Body of pancreas (tissue), 4 donors: ENCODE measurements around the gene FOXB1. TPM values are rescaled to one million over a fixed set of nuclear protein-coding genes. Genes with fewer than 3 reads are reported as not detected.

Experiments
- ATAC-seq: fragments of 150-250 bp; one replicate; pipeline ENCODE4 v1.9.1; 2016
- DNase-seq, 4 donors: peaks; one replicate each; pipeline ENCODE4 v3.0.0-alpha.2; 2019
- H3K27ac ChIP-seq, 4 donors: fragments of 200-600 bp; sonication (generic); 1 replicate in 3 of 4; 2 replicates in 1 of 4; pipeline versions ENCODE4 v1.5.1 to v1.6.1; 2016 to 2019; ENCODE audit warnings: mild to moderate bottlenecking in 1 of 4, mixed read lengths in 1 of 4, moderate library complexity in 1 of 4
- H3K27me3 ChIP-seq, 2 donors: fragments of 200-600 bp; sonication (generic); one replicate each; pipeline ENCODE4 v1.6.0; 2016; ENCODE audit warnings: mild to moderate bottlenecking in 1 of 2
- H3K36me3 ChIP-seq, 2 donors: fragments of 200-600 bp; sonication (generic); replicated peaks in 1 of 2; 2 replicates each; pipeline ENCODE4 v1.5.1; 2016; ENCODE audit warnings: low read depth in 2 of 2; ENCODE audit not compliant: insufficient read depth in 1 of 2
- H3K4me1 ChIP-seq: fragments of 200-600 bp; sonication (generic); one replicate; pipeline ENCODE4 v1.6.0; 2016
- H3K4me3 ChIP-seq, 2 donors: fragments of 200-600 bp; sonication (generic); 1 replicate in 1 of 2; 2 replicates in 1 of 2; pipeline ENCODE4 v1.5.1; 2016 to 2019
- H3K9me3 ChIP-seq, 3 donors: fragments of 200-600 bp; sonication (generic); 1 replicate in 2 of 3; 2 replicates in 1 of 3; pipeline ENCODE4 v1.5.1; 2016
- POLR2A ChIP-seq, 3 donors: fragments of 450-650 bp; IDR thresholded peaks; one replicate each; pipeline ENCODE4 v1.6.1; 2016; ENCODE audit warnings: antibody characterized with exemption in 3 of 3, mild to moderate bottlenecking in 2 of 3
- WGBS, 2 donors: methylation state at CpG; one replicate each; pipeline ENCODE4 v1.1.5; 2017; 5-methylcytosine and 5-hydroxymethylcytosine counted together
- intact Hi-C: fragments of 100-400 bp; cut with DNase I; formaldehyde crosslinking; loops from one replicate; pipeline ENCODE4 v1.15.1; 2023
- total RNA-seq, 2 donors: library from RNA; depleted of rRNA; stranded (reverse); fragments of >200 nt; gene quantifications; one replicate each; pipeline ENCODE4 v1.1.0, GENCODE V29; 2016
- TF ChIP-seq, protein P1 (sequence below), 7 experiments: fragments of 450-650 bp in 4 of 7; fragments of 200-600 bp in 3 of 7; sonication (generic) in 3 of 7; IDR thresholded peaks; one replicate each; pipeline ENCODE4 v1.5.1; 2016 to 2019; ENCODE audit warnings: antibody characterized with exemption in 7 of 7

FOXB1 gene
- total RNA-seq, 2 donors from 2014 or later: not detected

DNA sequence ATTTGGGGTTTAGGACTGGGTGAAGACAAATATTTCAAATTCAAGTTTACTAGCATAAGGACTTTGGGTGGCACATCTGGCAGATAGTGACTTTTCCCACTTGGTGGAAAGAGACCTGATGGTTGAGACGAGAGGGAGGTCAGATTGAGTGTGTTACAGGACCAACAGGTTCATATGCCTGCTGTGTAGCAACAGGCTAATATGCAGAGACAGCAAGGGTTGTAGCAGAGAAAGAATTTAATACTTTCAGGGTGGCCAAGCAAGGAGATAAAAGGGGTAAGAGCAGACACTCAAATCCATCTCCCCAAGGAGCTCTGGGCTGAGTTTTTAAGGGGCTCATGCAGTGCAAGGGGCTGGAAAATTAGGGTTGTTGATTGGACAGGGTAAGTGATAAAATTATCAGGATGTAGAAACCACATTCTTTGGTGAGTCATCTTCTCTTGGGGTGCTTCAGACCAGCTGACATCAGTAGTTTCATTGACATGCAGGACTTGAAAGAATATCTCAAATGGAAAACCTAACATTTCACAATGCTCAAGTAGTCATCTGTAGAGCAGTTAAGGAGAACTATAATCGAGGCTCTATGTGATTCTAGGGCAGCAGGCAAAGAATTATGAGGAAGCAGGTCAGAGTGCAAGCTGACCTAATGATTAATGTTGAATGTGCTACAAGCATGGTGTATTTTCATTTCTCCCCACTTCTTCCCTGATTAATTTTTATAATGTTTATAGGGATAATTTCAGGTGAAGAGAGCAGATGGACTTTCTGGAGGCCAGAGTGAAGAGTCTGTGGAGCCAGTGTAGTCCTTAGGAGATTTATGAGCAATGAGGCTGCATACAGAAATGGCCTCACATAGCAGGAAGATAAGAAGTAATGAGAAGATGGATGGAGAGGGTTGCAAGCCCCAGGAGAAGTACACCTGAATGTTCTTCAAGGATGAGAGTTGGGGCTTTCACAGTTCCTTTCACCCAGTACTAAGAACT lies 13.7 kb downstream of the FOXB1 start:
- H3K4me1 ChIP-seq: no peaks in the 10 kb centered on the region
- whole genome bisulfite sequencing, 2 donors: 6 to 7% methylated on average over 2 of the region's 2 CpGs
- H3K27me3 ChIP-seq: no peaks in the 10 kb centered on the region
- H3K36me3 ChIP-seq: no peaks in the 10 kb centered on the region
- no peak overlapping the region for H3K4me3 ChIP-seq
- H3K9me3 ChIP-seq: no peaks in the 10 kb centered on the region
- intact Hi-C loops: no loop called here
- DNase-seq (no peak), ATAC-seq (no peak)
- no peak overlapping the region for H3K27ac ChIP-seq
- TF ChIP-seq POLR2A (IDR thresholded peaks at IDR 0.05): no peak
- TF ChIP-seq, protein P1, sequence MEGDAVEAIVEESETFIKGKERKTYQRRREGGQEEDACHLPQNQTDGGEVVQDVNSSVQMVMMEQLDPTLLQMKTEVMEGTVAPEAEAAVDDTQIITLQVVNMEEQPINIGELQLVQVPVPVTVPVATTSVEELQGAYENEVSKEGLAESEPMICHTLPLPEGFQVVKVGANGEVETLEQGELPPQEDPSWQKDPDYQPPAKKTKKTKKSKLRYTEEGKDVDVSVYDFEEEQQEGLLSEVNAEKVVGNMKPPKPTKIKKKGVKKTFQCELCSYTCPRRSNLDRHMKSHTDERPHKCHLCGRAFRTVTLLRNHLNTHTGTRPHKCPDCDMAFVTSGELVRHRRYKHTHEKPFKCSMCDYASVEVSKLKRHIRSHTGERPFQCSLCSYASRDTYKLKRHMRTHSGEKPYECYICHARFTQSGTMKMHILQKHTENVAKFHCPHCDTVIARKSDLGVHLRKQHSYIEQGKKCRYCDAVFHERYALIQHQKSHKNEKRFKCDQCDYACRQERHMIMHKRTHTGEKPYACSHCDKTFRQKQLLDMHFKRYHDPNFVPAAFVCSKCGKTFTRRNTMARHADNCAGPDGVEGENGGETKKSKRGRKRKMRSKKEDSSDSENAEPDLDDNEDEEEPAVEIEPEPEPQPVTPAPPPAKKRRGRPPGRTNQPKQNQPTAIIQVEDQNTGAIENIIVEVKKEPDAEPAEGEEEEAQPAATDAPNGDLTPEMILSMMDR (IDR thresholded peaks at IDR 0.05): no peak

DNA sequence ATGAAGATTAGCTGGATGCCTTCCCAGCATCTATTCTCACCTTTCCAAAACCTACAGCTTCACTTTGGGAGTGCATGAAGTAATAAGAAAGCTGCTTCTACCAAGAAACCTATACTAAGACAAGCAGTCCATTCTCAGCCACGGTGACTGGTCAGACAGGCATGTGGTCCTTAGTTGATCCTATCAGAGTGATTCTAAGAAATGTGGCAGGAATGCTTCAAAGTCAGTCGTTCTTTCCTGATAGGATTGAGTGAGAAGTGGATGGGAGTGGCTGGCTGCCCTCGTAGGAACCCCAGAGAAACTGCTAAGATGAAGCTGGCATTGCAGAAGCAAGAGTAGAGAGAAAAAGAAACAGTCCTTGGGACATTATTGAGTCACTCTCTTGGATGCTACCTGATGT lies 16.6 kb downstream of the FOXB1 start:
- DNase-seq (no peak), ATAC-seq (no peak)
- no peaks in the 10 kb centered on the region for H3K27me3 ChIP-seq
- intact Hi-C loops: no loop called here
- no peaks in the 10 kb centered on the region for H3K9me3 ChIP-seq
- TF ChIP-seq POLR2A (IDR thresholded peaks at IDR 0.05): no peak
- TF ChIP-seq, protein P1 (IDR thresholded peaks at IDR 0.05): no peak
- no peaks in the 10 kb centered on the region for H3K36me3 ChIP-seq
- 17 to 27% methylated on average over 3 of the region's 3 CpGs for WGBS, 2 donors
- H3K27ac ChIP-seq: no peak overlapping the region
- H3K4me1 ChIP-seq: no peaks in the 10 kb centered on the region
- no peak overlapping the region for H3K4me3 ChIP-seq

DNA sequence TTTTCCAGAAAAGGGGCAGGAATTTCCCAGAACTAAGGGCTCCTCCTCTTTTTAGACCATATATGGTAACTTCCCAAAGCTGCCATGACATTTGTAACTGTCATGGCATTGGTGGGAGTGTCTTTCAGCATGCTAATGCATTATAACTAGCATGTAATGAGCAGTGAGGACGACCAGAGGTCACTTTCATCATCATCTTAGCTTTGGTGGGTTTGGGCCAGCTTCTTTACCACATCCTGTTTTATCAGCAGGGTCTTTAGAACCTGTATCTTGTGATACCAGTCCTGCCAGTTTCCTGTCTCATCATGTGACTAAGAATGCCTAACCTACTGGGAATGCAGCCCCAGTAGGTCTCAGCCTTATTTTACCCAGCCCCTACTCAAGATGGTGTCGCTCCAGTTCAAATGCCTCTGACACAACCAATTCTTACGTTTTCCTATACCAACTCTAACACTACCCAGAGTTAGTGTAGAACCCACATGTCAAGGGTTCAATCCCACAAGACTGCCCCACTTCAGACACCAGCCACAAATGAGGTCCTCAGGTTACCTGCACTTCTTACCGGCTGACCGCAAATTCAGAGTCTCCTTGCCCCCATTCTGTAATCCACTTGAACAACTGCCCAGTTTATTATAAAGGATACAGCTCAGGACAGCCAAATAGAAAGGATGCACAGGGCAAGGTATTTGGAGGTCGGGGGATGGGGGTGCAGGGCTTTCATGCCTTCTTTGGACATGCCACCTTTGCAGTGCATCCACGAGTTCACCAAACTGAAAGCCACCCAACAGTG lies 17.7 kb downstream of the FOXB1 start:
- no peaks in the 10 kb centered on the region for H3K9me3 ChIP-seq
- ATAC-seq: no peak
- intact Hi-C loops: no loop called here

DNA sequence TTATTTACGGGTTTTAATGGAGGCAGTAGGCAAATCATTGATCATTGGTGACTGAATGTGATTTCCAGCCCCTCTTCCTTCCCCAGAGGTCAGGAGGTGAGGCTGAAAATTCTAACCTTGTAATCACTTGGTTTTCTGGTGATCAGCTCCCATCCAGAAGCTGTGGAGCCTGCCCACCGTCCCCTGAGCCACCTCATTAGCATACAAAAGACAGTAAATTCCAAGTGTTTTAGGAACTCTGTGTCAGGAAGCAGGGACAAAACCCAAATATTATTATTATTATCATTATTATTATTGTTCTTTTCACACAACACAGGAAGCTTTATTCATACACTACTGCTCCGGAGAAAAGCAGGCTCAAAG lies 18.2 kb downstream of the FOXB1 start:
- TF ChIP-seq, protein P1 (IDR thresholded peaks at IDR 0.05): no peak
- no peak for TF ChIP-seq POLR2A (IDR thresholded peaks at IDR 0.05)
- intact Hi-C loops: no loop called here
- ATAC-seq: no peak

More for the DNA sequence above, 17.7 kb downstream of the FOXB1 start:
- DNase-seq: no peak
- no peak overlapping the region for H3K27ac ChIP-seq
- 62 to 65% methylated on average over 7 of the region's 7 CpGs for WGBS, 2 donors
- no peaks in the 10 kb centered on the region for H3K27me3 ChIP-seq
- no peak overlapping the region for H3K4me3 ChIP-seq
- no peaks in the 10 kb centered on the region for H3K4me1 ChIP-seq
- no peak for TF ChIP-seq POLR2A (IDR thresholded peaks at IDR 0.05)
- TF ChIP-seq, protein P1 (IDR thresholded peaks at IDR 0.05): no peak
- H3K36me3 ChIP-seq: no peaks in the 10 kb centered on the region

More for the DNA sequence above, 18.2 kb downstream of the FOXB1 start:
- Histone ChIP-seq H3K36me3 (no peaks in the 10 kb centered on the region), H3K9me3 (no peaks in the 10 kb centered on the region), H3K4me3 (no peak overlapping the region), H3K27me3 (no peaks in the 10 kb centered on the region), H3K4me1 (no peaks in the 10 kb centered on the region), H3K27ac (no peak overlapping the region)
- no peak for DNase-seq
- 45 to 56% methylated on average over 3 of the region's 3 CpGs for WGBS, 2 donors
